Endothelial cell of hepatic sinusoid (primary cell): Measurements from ENCODE around the gene SLCO3A1.

Experiments used
- in situ Hi-C: cut with HindIII; loops from 2 replicates; pipeline ENCODE4 v1.10.0; 2017; ENCODE audit warnings: low sequenced_read_pairs

The SLCO3A1 gene

DNA sequence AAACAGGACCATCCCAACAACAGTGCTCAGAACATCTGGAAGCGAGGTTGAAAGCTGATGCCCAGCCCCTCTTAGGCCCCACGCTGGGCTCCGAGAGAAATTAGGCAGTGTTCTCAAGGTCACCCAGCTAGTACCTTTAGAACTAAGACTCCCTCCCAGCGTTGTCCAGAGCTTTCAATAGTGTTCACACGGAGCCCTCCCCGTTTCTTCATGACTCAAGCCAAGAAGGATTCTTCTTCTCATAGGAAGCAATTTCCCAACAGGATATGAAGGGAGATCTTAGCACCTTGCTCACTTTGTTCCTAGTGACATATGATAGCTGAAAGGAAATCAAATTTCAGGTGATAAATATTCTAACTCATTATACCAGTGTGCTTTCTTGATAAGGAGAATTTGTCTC is 296.0 kb downstream of the SLCO3A1 start:
- in situ Hi-C loops = no loop called here

DNA sequence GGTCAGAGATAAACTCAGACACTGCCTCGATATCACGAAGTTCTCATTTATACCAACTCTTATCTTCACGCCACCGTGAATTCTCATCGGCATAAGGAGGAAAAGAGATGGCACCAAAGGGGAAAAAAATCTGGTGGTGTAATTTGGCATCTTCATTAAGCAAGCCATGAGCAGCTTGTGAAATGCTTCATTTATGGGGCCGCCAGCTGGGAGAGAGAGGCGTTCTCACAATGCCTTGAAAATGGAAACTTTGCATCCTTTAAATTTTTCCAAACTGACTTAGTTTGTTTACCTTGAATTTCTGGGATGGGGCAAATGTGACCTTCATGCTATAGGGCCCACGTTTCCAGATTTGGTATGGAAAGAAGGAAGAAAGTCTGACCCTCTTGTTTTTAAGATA is 297.7 kb downstream of the SLCO3A1 start:
- in situ Hi-C loops = no loop called here

DNA sequence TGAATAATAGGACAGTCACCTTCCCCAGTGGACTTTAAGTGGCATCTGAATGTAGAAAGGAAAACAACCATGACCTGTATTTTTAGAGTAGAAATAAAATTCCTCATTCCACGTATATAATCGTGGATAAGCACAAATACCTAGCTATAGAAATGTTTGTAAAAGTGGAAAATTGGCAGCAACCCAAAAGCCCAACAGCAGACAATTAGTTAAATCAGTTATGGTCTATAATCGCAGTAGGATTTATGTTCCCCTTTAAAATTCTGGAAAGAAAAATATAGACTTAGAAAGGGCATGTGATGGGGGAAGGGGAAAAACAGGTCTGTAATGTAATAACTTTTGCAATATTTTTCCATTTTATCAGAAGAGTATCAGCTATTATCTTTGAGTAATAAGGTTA is 298.2 kb downstream of the SLCO3A1 start:
- in situ Hi-C loops = no loop called here

DNA sequence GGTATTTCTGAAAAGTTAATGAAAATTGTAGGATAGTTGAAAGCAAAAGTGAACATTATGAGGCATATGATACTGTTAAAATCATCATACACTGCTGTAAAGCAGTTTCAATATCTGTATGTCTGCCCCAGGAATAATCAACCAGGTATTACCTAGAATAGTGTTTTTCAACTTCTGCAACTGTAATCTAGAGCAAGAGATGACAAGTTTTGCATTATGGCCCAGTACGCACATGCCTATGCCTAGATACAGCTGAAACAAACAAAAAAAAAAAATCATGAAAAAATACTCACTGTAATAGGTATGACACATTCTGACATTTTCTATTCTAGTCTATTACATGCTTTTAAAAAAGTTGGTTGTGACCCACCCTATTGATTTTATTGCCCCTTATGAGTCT is 299.5 kb downstream of the SLCO3A1 start:
- in situ Hi-C loops = no loop called here

DNA sequence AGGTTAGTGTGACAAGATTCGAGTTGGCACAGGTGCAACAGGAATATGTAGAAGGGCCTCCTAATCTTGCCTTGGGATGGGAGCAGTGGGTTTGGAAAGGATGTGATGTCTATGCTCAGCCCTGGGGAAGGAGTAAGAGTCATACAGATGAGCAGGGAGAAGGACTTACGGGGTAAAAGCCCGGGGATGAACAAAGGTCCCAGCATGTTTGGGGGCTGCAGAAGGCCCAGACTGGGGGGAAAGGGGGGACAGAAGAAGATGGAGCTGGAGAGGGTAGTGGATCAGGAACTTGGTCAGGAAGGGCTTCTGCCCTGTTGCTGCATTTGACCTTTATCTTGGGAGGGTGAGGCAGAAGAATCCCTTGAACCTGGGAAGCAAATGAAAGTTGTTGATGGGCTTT is 300.1 kb downstream of the SLCO3A1 start:
- in situ Hi-C loops = no loop called here

DNA sequence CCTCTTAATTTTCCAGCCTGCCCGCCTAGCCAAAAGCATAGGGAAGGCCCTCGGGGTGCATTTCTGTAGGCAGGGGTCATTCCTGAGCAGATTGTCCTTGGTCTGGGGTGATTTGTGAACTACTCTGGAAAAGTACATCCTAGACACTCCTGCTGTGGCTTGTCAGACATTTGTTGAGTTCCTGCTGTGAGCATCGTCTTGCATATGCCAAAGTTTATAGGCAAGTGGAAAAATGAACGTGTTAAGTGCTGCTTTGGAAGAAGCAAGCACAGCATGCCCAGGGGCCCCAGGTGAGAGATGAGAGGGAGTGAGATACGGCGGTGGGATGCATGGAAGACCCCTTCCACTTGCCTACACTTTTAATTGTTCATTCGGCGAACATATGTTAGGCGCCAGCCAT is 302.4 kb downstream of the SLCO3A1 start:
- in situ Hi-C loops = no loop called here

DNA sequence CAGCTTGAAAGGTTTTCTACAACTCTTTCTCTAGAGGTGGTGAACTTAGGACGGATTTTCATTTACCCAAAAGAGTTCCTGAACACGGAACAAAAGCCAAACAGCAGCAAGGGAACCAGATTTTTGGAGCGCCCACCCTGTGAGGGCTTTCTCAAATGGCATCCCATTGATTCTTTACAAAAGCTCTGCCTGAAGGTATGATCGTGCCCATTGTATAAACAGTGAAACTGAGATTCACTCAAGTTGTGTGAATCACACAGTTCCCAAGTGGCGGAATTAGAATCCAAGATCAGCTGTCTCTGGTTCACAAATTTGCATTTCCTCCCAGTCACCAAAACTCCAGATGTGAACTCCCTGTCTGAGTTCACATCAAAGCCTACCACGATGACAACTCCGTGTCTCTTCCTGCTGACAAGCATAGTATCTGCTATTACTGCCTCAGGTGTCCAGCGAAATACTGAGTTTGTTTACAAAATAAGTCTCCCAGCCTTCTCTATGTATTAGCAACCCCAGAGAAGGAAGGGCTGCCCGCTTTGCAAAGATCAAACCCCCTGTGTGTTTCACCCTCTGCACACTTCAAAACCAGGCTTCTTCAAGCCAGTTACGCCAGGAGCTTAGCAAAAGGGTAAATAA is 304.3 kb downstream of the SLCO3A1 start:
- in situ Hi-C loops = no loop called here

DNA sequence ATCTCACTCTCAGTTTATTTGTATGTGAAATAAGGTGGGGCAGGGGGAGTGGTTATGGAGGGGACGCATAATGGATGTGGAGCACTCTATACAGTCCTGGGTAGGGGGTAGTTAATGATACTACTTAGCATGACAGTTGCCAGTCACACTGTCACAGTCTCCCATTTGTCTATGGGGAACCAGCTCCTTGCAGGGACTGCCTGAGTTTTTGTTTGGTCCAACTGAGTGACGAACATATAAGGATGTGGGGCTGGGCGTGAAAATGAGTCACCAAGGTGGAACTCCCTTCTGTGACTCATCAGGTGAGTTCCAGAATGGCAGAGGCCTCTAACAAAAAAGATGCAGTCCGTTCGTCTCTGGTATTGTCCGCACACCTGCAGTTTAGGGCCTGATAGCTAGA is 304.9 kb downstream of the SLCO3A1 start:
- in situ Hi-C loops = no loop called here

DNA sequence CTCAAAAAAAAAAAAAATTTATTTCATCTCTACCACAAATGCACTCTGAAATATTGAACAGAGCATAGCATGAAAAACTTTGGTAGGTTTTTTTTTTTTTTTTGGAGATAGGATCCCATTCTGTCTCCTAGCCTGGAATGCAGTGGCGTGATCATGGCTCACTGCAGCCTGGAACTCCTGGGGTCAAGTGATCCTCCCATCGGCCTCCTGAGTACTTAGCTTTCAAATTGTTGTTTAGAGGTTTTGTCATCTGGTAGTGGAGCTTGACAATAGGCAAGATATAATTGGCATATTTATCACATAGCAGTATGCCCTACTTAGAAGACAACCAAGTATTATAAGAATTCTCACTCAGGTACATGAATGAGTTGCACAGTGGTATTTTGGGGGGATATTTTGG is 306.0 kb downstream of the SLCO3A1 start:
- in situ Hi-C loops = no loop called here

DNA sequence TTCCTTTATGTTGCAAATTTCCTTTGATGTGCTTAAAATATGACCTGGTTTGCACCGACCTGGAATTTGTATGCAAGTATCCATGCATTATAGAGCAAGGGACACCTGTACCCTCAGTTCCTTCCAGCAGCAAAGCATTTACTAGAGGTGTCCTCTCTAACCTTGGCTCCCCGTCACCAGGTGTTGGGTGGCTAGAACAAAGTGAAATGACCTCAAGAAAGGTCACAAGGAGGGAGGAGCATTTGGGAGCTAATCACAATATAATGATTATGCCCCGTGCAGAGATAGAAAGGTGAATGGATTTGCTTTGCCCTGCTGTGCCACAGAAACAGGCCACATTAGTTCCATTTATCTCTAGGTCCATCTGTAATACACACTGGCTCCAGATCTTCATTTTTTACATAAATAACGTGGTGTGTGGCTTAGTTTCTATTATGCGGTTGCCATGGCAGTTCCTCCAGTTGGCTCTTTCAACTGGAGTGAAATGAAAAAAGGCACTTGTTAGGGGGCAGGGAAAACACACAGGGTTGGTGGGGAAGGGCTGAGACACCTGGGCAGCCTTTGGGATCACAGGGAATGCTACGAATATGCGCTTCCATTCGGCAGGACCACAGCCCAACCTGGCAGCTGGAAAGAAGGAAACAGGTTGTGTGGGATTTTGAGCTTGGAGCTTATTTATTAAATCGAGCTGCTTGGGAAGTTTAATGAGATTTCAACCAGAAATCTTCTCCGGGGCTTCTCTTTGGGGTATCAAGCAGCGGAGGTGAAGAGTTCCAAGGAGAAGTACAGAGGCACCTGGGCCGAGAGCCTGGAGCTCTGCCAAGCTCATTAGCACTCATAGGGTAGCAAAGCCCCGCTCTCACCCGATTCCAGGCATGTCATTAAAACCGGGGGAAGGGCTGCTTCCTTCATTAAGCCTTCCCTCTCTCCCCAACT is 306.7 kb downstream of the SLCO3A1 start:
- in situ Hi-C loops = no loop called here

DNA sequence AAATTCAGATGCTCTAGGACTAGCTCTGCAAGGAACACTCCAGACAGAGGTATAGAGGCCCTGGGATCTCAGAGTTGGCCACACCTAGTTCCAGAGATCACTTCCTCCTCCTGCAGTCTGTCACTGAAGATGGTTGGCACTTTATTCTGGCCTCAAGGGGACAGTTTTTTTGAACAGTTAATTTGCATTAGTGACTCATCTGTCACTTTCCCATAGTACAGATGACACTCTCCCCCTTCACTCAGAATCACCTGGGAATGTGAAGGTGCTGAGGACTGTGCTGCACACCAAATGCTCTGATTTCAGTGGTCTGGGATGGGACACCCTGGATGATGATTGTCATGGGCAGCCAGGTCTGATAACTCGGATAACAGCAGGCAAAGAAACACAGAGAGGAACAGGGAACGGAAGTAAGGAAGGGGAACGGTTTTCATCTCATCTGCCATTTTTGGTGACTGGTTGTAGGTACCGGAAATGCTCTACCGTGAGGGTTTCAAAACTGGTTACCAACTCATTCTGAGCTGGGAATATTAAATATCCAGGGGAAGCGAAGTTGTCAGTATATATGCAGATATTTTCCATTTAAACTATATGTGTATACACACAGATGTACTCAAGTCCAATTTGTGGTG is 307.6 kb downstream of the SLCO3A1 start:
- in situ Hi-C loops = no loop called here

DNA sequence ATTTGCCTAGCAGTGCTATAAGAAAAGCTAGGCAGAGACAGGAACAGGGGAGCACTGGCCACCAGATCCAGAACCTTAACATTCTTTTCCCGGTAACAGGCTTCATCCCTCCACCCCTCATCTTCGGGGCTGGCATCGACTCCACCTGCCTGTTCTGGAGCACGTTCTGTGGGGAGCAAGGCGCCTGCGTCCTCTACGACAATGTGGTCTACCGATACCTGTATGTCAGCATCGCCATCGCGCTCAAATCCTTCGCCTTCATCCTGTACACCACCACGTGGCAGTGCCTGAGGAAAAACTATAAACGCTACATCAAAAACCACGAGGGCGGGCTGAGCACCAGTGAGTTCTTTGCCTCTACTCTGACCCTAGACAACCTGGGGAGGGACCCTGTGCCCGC is 309.1 kb downstream of the SLCO3A1 start:
- in situ Hi-C loops = no loop called here

DNA sequence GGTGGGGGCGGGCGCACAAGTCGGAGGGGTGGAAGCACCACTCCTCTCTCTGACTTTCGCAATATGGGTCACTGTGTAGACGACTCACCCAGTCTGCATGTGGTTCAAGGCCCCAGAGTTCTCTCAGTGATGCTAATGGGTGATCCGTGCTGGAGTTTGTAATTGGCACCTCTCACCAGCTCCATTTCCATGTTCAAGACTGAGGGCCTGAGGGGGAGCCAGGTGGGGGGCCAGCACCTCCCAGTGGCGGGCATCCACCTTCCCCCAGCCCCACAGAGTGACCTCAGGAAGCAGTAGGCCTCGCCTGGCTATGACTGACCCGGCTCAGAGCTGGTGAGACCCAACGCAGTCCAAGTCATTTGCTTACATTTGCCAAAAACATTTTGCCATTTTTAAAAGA is 310.1 kb downstream of the SLCO3A1 start:
- in situ Hi-C loops = no loop called here

DNA sequence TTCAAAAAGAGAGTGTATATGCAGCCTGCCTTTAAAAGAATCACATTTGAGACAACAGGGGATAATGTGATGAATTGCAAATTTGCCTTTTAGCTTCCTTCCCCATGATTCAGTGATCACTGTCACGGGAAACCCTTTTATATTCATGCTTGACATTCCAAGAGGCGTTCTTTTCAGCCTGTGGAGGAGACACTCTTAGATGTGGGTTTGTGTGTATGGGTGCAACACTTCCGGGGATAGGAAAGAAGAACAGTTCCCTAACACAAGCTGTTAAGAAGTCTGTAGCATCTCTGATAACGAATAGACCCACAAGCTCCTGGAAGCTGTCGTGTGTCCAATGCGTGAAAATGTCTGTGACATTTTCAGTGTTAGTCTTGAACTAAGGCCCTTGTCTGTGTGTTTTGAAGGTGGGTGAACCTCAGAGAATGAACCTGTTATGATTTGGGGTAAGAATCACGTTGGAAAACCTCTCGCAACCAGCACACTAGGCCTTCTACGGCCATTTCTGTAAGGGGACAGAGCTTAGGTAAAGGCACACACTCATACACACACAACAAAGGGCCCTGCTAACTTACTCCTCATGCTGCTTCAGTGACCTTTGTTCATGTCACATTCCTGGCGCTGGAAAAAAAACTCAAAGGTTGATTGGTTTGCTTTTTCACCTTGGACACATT is 311.0 kb downstream of the SLCO3A1 start:
- in situ Hi-C loops = no loop called here

DNA sequence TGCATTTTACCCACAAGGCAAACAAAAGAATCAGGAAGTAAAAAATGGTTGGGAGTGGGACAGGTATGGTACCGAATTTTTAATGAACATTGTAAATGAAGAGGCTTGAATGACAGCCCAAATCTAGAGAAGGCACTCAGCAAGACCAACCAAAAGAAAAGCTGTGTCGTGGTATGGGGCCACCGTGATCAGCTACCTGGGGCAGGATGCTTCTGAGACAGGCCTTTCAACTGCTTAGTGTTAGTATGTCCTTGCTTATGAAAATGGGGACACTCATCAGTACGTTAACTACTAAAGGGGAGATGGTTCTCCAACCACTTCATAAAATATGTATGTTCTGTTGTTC is 311.5 kb downstream of the SLCO3A1 start:
- in situ Hi-C loops = no loop called here

DNA sequence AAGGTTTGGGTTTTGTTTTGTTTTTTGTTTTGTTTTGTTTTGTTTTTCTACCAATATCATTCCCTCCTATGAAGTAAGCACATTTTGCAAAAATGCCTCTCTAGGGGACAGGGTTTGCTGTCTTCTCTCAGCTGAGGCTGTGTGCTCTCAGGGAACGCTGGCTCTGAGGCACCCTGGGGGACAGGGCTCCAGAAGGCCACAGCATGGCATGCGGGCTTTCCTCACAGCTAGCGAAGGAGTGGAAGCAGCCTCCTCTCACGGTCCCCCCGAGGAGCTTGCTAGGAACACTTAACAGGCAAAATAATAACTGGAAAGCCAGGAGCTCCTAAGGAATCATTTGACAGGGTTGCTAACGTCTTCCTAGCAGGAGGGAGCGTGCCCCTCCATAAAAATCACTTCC is 312.5 kb downstream of the SLCO3A1 start:
- in situ Hi-C loops = no loop called here

DNA sequence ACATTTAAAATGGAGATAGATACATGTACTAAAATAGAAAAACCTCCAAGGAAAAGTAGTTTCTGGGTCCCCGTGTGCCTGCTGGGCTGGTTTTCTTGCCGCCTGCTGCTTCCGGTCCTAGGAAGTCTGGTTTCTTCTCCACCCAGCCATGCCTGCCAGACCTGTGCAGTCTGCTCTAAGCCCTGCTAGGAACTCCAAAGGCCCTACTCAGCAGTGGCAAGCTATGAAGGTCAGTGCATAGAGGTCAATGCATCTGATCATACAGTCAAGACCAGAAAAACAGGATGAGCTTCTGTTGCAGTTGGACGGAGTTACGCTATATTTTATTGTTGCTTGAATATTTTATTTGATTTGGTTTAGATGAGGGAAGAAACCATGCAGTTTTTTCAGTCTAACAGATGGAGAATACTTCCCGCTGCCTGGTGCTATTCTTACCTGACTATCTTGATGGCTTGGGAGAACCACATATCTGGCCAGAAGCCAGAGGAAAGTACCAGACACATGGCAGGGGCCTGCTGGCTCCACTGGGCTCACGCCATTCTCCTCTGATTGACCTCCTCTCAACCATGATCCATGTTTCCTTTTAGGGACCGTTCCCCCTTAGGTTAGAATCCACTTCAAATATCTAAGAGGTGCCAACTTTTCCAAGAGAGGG is 313.4 kb downstream of the SLCO3A1 start:
- in situ Hi-C loops = no loop called here

DNA sequence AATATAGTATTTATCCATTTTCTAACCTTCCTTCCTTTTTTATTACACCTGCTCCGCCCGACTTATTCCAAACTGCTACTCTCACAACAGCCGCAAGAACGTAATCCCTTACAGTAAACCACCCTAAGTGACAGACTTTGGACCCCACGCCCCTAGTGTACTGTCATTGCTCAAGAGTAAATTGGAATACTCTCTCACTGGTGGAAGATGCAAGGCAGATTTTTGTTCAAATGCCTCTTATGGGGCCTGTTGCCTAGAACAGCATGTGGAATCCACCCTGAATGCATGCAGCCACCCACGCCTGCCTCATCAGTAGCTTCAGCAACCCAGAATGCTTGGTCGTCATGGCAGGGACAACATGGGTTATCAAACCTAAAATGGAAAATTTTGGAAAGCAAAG is 313.9 kb downstream of the SLCO3A1 start:
- in situ Hi-C loops = no loop called here

DNA sequence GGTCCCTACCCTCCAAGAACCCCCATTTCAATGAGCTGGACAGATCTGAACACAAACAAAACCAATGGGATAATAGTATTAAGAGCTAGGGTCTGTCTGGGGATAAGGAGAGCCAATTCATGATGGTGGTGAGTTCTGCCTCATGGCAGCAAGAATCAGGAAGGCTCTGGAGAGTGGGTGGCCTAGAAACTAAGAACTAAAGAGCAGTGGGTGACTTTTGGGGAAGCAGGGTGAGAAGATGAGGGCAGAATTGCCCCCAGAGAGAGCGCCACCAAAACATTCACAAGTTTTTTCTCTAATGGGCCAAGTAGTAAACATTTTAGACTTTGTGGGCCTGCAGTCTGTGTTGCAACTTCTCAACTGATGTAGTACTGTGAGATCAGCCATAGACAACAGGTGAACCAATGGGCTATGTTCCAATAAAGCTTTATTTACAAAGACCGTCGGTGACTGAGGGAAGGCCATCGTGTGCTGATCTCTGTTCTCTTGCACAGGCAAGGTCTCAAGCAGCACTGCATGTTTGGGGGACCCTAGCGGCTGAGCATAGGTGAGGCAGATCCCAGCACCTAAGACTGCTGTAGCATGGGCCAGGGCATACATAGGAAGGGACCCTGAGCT is 314.7 kb downstream of the SLCO3A1 start:
- in situ Hi-C loops = no loop called here

DNA sequence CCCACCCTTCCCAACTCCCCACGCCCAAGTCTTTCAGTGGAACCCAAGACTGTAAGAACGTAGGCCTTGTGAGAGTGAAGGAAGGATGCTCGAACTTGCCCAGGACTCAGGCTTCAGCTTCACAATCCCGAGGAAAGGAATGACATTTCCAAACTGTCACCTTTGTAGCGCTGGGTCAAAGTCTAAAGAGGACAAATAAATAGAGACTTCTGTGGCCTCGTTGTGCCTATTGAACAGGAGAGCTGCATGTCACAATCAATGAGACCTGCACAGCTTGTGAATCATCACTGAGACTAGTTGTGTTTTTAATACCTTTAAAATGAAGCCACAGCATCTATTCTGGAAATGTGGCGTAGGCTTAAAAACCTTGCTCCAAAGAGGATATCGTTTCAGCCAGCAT is 317.4 kb downstream of the SLCO3A1 start:
- in situ Hi-C loops = loop anchor here (10.0 kb wide), 1 partner anchor 404 kb away; no protein-coding TSS in a partner anchor
